ENCODE results near the gene AP3B1.

Gene AP3B1

GRCh38 chr5:78318337-78318736 lies 23.8 kb upstream of the AP3B1 start:
- Mint-ChIP-seq H3K4me3 (no peak overlapping the region), H3K27ac (no peak overlapping the region), H3K9me3 (no peaks in the 10 kb centered on the region), H3K27me3 (no peaks in the 10 kb centered on the region), H3K36me3 (ENCODE audit: low read depth) (no peaks in the 10 kb centered on the region), H3K4me1 (no peaks in the 10 kb centered on the region)
- DNase-seq, result no peak
- ATAC-seq, result no peak

GRCh38 chr5:78317515-78317914 lies 23.0 kb upstream of the AP3B1 start:
- Mint-ChIP-seq H3K4me1 (no peaks in the 10 kb centered on the region), H3K27ac (no peak overlapping the region), H3K27me3 (peaks cover 2% of the 10 kb centered on the region), H3K4me3 (no peak overlapping the region), H3K9me3 (no peaks in the 10 kb centered on the region), H3K36me3 (ENCODE audit: low read depth) (no peaks in the 10 kb centered on the region)
- DNase-seq (no peak), ATAC-seq (no peak)

GRCh38 chr5:78308703-78309102 lies 14.2 kb upstream of the AP3B1 start:
- H3K27ac Mint-ChIP-seq, result no peak overlapping the region
- no peak for DNase-seq
- H3K36me3 Mint-ChIP-seq (ENCODE audit: low read depth), result no peaks in the 10 kb centered on the region
- peaks cover 22% of the 10 kb centered on the region for H3K27me3 Mint-ChIP-seq
- ATAC-seq, result no peak
- H3K4me3 Mint-ChIP-seq, result no peak overlapping the region
- no peaks in the 10 kb centered on the region for H3K4me1 Mint-ChIP-seq
- H3K9me3 Mint-ChIP-seq, result no peaks in the 10 kb centered on the region

GRCh38 chr5:78300464-78301045 lies 6.1 kb upstream of the AP3B1 start:
- no peak overlapping the region for H3K4me3 Mint-ChIP-seq
- H3K27ac Mint-ChIP-seq, result no peak overlapping the region
- no peaks in the 10 kb centered on the region for H3K27me3 Mint-ChIP-seq
- no peaks in the 10 kb centered on the region for H3K36me3 Mint-ChIP-seq (ENCODE audit: low read depth)
- no peaks in the 10 kb centered on the region for H3K9me3 Mint-ChIP-seq
- DNase-seq (no peak), ATAC-seq (no peak)
- peaks cover 8% of the 10 kb centered on the region for H3K4me1 Mint-ChIP-seq

GRCh38 chr5:78295035-78295961 lies 800 bp upstream of the AP3B1 start:
- peaks cover 42% of the 10 kb centered on the region for H3K4me1 Mint-ChIP-seq
- peak overlapping the region; percentile 98 for H3K4me3 Mint-ChIP-seq
- no peaks in the 10 kb centered on the region for H3K9me3 Mint-ChIP-seq
- ATAC-seq, result peak; percentile 10
- peaks cover 12% of the 10 kb centered on the region for H3K36me3 Mint-ChIP-seq (ENCODE audit: low read depth)
- peak; percentile 43 for DNase-seq
- no peaks in the 10 kb centered on the region for H3K27me3 Mint-ChIP-seq
- peak overlapping the region; percentile 99 for H3K27ac Mint-ChIP-seq

- Mint-ChIP-seq H3K4me3 (peak overlapping the region; percentile 98), H3K36me3 (ENCODE audit: low read depth) (peaks cover 12% of the 10 kb centered on the region), H3K27me3 (no peaks in the 10 kb centered on the region), H3K9me3 (no peaks in the 10 kb centered on the region), H3K4me1 (peaks cover 48% of the 10 kb centered on the region), H3K27ac (peak overlapping the region; percentile 99)
- ATAC-seq (no peak), DNase-seq (no peak)
Measured at GRCh38 chr5:78293851-78294247, 649 bp downstream of the AP3B1 start.

GRCh38 chr5:78291687-78292086 lies 2.8 kb downstream of the AP3B1 start:
- ATAC-seq (no peak), DNase-seq (no peak)
- no peaks in the 10 kb centered on the region for H3K9me3 Mint-ChIP-seq
- H3K27me3 Mint-ChIP-seq, result no peaks in the 10 kb centered on the region
- no peak overlapping the region for H3K27ac Mint-ChIP-seq
- H3K4me3 Mint-ChIP-seq, result no peak overlapping the region
- H3K36me3 Mint-ChIP-seq (ENCODE audit: low read depth), result peaks cover 12% of the 10 kb centered on the region
- peaks cover 55% of the 10 kb centered on the region for H3K4me1 Mint-ChIP-seq

GRCh38 chr5:78289911-78290310 lies 4.6 kb downstream of the AP3B1 start:
- Mint-ChIP-seq H3K9me3 (peaks cover 9% of the 10 kb centered on the region), H3K27ac (no peak overlapping the region), H3K36me3 (ENCODE audit: low read depth) (peaks cover 19% of the 10 kb centered on the region), H3K27me3 (no peaks in the 10 kb centered on the region), H3K4me3 (no peak overlapping the region), H3K4me1 (peaks cover 60% of the 10 kb centered on the region)
- DNase-seq (no peak), ATAC-seq (no peak)

GRCh38 chr5:78288246-78288645 lies 6.3 kb downstream of the AP3B1 start:
- Mint-ChIP-seq H3K27ac (no peak overlapping the region), H3K4me3 (no peak overlapping the region), H3K36me3 (ENCODE audit: low read depth) (peaks cover 12% of the 10 kb centered on the region), H3K4me1 (peaks cover 54% of the 10 kb centered on the region), H3K27me3 (no peaks in the 10 kb centered on the region), H3K9me3 (peaks cover 9% of the 10 kb centered on the region)
- DNase-seq (no peak), ATAC-seq (no peak)

GRCh38 chr5:78287833-78288232 lies 6.7 kb downstream of the AP3B1 start:
- H3K27ac Mint-ChIP-seq, result no peak overlapping the region
- H3K9me3 Mint-ChIP-seq, result peaks cover 9% of the 10 kb centered on the region
- H3K4me3 Mint-ChIP-seq, result no peak overlapping the region
- peaks cover 54% of the 10 kb centered on the region for H3K4me1 Mint-ChIP-seq
- no peaks in the 10 kb centered on the region for H3K27me3 Mint-ChIP-seq
- H3K36me3 Mint-ChIP-seq (ENCODE audit: low read depth), result peaks cover 12% of the 10 kb centered on the region
- ATAC-seq (no peak), DNase-seq (no peak)

GRCh38 chr5:78287169-78287568 lies 7.3 kb downstream of the AP3B1 start:
- peaks cover 50% of the 10 kb centered on the region for H3K4me1 Mint-ChIP-seq

GRCh38 chr5:78286290-78286689 lies 8.2 kb downstream of the AP3B1 start:
- H3K36me3 Mint-ChIP-seq (ENCODE audit: low read depth), result peaks cover 10% of the 10 kb centered on the region
- no peak for ATAC-seq

More at GRCh38 chr5:78287169-78287568, 7.3 kb downstream of the AP3B1 start:
- no peak for DNase-seq
- Mint-ChIP-seq H3K27me3 (no peaks in the 10 kb centered on the region), H3K27ac (no peak overlapping the region), H3K4me3 (no peak overlapping the region), H3K9me3 (peaks cover 9% of the 10 kb centered on the region), H3K36me3 (ENCODE audit: low read depth) (peaks cover 12% of the 10 kb centered on the region)
- ATAC-seq, result no peak

GRCh38 chr5:78283802-78284201 lies 10.7 kb downstream of the AP3B1 start:
- no peak overlapping the region for H3K4me3 Mint-ChIP-seq
- no peak for DNase-seq
- peaks cover 10% of the 10 kb centered on the region for H3K36me3 Mint-ChIP-seq (ENCODE audit: low read depth)
- H3K4me1 Mint-ChIP-seq, result peaks cover 34% of the 10 kb centered on the region
- peaks cover 9% of the 10 kb centered on the region for H3K9me3 Mint-ChIP-seq
- no peaks in the 10 kb centered on the region for H3K27me3 Mint-ChIP-seq
- H3K27ac Mint-ChIP-seq, result no peak overlapping the region
- ATAC-seq, result no peak

More at GRCh38 chr5:78286290-78286689, 8.2 kb downstream of the AP3B1 start:
- peaks cover 42% of the 10 kb centered on the region for H3K4me1 Mint-ChIP-seq
- no peak for DNase-seq
- H3K27me3 Mint-ChIP-seq, result no peaks in the 10 kb centered on the region
- no peak overlapping the region for H3K27ac Mint-ChIP-seq
- no peak overlapping the region for H3K4me3 Mint-ChIP-seq
- H3K9me3 Mint-ChIP-seq, result peaks cover 9% of the 10 kb centered on the region

GRCh38 chr5:78283105-78283504 lies 11.4 kb downstream of the AP3B1 start:
- Mint-ChIP-seq H3K9me3 (peaks cover 9% of the 10 kb centered on the region), H3K27ac (no peak overlapping the region), H3K27me3 (no peaks in the 10 kb centered on the region), H3K4me3 (no peak overlapping the region), H3K4me1 (peaks cover 34% of the 10 kb centered on the region), H3K36me3 (ENCODE audit: low read depth) (peaks cover 10% of the 10 kb centered on the region)
- DNase-seq (no peak), ATAC-seq (no peak)

- DNase-seq (no peak), ATAC-seq (no peak)
- peaks cover 16% of the 10 kb centered on the region for H3K4me1 Mint-ChIP-seq
- peaks cover 2% of the 10 kb centered on the region for H3K9me3 Mint-ChIP-seq
- no peak overlapping the region for H3K4me3 Mint-ChIP-seq
- H3K27ac Mint-ChIP-seq, result no peak overlapping the region
- peaks cover 6% of the 10 kb centered on the region for H3K36me3 Mint-ChIP-seq (ENCODE audit: low read depth)
- H3K27me3 Mint-ChIP-seq, result no peaks in the 10 kb centered on the region
Measured at GRCh38 chr5:78280261-78280660, 14.2 kb downstream of the AP3B1 start.

All from activated naive CD8-positive, alpha-beta T cell treated with anti-CD3 and anti-CD28 coated beads, Interleukin-2, amount 50 U/mL, for 24 hours (primary cell).